CD4-positive, alpha-beta T cell treated with Interleukin-21 for 1 hour (primary cell): ENCODE results near the gene RERE.

ENCODE experiments used
- DNase-seq: peaks from one replicate; pipeline ENCODE4 v3.0.0-alpha.2; 2020

RERE gene

DNA sequence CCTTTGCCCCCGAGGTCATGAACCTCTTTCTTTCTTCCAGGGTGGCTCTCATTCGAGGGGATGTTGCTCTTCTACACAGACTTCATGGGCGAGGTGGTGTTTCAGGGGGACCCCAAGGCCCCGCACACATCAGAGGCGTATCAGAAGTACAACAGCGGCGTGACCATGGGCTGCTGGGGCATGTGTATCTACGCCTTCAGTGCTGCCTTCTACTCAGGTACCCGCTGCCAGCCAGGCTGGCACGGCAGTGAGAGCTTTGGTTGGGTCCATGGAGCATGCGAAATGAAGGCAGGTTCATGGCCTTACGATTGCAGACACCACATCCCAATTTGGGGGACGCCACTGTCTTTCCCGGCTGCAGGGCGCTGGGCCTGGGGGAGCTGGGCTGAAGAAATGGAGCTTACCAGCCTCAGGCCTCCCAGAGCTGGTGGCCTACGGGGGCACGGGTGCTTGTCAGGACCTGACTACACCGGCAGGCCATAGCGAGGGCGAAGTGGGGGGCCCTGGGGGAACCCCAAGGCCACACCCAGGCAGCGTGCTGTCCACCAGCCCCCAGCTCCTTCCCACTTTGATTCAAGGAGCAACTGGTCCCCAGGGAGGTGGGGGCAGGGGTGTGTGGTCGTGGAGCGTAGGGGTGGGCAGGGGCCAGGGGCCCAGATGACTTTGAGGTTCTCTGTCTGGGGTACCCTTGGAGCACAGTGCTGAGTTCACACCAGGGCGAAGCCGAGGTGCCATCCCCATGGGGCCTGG, 479.5 kb downstream of the RERE start:
- no peak for DNase-seq

DNA sequence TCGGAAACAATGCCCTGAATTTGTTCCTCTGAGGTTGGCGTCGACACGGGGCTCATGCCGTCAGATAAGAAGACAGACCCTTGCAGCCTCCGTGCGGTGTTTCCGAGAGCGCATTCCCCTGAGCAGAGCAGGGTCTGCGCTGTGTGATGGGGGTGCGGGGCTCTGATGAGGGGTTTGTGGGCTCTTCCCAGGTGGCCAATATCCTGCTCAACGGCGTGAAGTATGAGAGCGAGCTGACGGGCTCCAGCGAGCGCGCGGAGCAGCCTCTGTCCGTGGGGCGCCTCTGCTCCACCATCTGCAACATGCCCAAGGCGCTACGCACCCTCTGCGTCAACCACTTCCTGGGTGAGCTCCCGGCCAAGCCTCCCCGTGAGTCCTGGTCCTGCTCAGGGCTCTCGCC, 482.2 kb downstream of the RERE start:
- no peak for DNase-seq

DNA sequence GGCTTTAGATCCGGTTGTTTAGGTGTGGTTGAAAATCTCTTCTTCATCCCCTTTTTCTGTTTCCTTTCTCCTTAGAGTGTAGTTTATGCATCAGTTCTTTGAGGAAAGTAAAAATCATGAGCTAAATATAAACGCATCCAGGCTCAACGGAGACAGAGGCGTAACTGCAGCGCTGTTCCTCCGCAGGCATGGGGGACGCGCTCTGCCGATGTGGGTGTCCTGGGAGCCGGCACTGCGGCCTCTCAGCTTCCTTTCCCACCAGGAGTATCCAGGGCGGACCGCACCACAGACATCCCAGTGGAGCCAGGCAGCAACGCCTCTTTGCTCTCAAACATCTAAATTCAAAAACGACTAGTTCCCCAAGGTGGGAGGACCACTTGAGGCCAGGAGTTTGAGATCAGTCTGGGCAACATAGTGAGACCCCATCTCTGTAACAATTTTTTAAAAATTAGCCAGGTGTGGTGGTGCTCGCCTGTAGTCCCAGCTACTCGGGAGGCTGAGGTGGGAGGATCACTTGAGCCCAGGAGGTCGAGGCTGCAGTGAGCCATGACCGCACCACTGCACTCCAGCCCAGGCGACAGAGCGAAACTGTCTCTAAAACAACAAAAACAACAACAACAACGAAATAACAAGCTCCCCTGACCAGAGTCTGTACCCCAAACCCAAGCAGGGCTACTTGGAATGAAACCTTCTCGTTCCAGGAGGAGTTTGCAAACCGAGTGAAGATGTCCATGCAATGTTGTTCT, 483.2 kb downstream of the RERE start:
- DNase-seq = no peak

DNA sequence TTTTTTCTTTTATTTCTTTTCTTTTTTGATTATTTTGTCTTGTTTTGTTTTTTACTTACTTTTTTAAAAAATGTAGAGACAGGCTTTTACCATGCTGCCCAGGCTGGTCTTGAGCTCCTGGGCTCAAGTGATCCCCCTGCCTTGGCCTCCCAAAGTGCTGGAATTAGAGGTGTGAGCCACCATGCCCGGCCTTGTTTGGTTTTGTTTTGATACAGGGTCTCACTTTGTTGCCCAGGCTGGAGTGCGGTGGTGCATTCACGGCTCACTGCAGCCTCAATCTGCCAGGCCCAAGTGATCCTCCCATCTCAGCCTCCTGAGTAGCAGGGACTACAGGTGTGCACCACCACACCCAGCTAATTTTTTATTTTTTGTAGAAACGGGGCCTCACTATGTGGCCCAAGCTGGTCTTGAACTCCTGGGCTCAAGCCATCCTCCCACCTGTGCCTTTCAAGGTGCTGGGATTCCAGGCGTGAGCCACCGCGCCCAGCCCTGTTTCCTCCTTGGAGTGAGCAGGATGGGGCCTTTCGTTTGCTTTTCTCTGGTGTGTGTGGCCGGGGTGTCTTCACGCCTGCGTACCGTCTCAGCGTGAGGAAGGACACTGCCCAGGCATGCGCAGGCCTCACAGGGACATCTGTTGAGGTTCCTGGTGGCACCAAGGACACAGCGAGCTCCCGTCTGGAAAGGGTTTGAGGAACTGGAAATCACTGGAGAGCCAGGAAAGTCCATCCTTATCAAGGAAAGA, 484.0 kb downstream of the RERE start:
- no peak for DNase-seq

DNA sequence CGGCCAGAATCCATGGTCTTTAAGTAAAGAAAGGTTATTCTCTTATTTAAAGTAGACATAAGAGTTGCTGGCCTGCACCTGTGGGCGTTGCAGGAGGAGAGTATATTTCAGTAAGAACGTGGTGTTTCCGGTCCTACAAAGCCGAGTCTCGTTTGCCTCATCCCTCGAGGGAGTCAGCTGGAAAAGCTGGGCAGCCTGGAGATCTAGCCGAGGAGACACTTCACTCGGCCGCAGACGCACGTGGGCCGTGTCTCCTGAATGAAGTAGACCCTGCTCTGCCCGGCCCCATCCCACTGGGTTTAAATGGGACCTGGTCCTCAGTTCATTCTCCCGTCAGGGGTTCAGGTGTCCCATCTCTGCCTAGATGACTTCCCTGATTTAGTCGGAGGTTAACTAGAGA, 484.6 kb downstream of the RERE start:
- DNase-seq = no peak

DNA sequence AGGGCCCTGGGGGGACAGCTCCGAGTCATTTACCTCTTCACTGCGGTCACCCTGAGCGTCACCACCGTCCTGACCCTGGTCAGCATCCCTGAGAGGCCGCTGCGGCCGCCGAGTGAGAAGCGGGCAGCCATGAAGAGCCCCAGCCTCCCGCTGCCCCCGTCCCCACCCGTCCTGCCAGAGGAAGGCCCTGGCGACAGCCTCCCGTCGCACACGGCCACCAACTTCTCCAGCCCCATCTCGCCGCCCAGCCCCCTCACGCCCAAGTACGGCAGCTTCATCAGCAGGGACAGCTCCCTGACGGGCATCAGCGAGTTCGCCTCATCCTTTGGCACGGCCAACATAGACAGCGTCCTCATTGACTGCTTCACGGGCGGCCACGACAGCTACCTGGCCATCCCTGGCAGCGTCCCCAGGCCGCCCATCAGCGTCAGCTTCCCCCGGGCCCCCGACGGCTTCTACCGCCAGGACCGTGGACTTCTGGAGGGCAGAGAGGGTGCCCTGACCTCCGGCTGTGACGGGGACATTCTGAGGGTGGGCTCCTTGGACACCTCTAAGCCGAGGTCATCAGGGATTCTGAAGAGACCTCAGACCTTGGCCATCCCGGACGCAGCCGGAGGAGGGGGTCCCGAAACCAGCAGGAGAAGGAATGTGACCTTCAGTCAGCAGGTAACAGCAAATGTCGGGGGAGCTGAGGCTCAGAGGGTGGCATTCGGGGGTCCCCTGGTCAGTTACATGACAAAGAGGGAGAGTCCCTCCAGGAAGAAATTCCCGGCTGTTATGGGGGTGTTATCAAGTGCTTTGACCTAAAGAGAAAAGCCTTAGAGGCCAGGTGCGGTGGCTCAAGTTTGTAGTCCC, 486.9 kb downstream of the RERE start:
- no peak for DNase-seq

DNA sequence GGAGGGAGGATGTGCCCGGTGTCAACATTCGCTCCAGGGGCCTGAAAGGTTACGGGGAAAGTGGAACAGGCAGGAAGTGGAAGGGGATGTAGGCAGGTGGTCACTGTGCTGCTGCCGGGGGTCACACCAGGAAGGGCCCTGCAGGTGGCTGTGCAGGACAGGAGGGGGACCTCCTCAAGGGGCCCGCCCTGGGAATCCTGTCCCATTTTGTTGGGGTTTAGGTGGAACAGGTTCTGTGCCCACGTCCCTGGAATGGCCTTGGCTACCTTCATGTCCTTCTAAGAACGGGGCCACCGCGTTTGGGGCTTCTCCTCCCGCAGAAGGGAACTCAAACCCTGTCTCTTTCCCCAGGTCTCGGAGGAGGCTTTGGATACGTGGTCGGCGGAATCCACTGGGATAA, 487.6 kb downstream of the RERE start:
- no peak for DNase-seq

DNA sequence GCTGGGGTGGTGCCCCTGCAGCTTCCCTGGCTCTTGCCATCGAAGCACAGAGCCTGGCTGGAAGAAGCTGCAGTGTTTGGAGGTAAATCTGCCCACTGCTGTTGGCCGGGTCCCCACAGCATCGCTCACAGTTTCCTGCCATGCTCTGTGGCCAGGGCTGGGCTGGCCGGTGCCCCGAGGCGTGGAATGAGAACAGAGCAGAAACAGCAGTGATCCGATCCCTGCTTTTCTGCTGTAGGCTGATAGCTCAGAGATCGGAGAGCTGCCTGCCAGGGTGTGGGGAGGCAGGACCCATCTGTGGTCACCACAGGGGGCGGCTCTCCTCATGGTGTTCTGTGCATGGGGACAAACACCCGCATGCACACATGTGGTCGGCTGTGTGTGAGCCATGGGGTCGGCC, 488.0 kb downstream of the RERE start:
- DNase-seq = no peak

DNA sequence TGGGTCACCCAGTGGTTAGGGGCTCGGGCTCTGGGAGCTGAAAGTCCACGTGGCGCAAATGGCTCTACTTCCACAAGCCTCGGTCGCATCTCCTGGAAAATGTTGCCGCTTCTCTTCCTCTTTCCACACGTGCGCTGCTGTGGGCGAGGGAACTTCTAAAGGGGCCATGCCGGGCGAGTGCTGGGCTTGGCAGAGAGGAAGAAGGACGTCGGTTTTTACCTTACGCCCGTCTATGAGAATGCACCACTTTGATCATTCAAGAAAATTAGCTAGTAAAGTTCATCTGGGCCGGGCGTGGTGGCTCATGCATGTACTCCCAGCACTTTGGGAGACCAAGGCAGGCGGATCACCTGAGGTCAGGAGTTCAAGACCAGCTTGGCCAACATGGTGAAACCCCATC, 489.2 kb downstream of the RERE start:
- no peak for DNase-seq

DNA sequence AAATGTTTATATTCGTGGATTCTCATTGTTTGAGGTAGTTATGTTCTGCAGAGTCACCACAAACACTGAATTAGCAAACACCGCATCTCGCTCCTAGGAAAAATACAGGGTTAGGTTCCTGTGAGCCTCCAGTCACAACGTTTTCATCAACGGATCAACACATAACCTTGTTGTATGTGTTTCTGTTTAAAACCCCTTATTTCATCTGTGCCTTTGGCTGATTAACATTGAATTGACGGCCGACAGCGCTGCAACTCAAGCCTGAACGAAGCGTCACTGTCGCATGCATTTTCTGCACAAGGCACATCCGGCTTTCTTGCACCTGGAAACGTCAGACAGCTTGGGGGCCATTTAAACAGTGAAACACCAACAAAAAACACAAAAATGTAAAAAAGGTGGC, 491.2 kb downstream of the RERE start:
- DNase-seq = no peak

DNA sequence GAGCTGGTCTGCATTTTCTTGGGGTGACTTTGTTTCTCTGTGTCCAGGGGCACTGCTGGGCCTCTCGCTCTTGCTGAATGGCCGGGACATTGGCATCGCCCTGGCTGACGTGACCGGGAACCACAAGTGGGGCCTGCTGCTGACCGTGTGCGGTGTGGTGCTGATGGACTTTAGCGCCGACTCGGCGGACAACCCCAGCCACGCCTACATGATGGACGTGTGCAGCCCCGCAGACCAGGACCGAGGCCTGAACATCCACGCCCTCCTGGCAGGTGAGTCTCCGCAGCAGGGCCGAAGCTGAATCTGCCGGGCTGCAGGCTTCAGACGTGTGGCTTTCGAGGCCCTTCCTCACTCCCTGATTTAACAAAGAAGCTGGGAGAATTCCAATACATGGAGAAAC, 491.7 kb downstream of the RERE start:
- DNase-seq = no peak

DNA sequence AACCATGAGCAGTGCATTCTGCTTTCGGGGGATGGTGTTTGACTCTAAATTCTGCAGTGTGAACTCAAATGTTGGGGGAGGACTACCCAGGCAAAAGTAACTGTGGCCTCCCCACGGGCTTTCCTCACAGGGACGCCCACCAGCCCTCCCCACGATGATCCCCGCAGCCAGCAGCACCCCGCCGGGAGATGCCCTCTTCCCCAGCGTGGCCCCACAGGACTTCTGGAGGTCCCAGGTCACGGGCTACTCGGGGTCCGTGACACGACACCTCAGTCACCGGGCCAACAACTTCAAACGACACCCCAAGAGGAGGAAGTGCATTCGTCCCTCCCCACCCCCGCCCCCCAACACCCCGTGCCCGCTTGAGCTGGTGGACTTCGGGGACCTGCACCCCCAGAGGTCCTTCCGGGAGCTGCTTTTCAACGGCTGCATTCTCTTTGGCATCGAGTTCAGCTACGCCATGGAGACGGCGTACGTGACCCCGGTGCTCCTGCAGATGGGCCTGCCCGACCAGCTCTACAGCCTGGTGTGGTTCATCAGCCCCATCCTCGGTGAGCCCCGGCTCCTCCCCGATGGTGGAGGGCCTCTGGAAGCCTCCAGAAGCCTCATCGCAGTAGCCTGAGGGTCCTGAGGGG, 493.1 kb downstream of the RERE start:
- no peak for DNase-seq

DNA sequence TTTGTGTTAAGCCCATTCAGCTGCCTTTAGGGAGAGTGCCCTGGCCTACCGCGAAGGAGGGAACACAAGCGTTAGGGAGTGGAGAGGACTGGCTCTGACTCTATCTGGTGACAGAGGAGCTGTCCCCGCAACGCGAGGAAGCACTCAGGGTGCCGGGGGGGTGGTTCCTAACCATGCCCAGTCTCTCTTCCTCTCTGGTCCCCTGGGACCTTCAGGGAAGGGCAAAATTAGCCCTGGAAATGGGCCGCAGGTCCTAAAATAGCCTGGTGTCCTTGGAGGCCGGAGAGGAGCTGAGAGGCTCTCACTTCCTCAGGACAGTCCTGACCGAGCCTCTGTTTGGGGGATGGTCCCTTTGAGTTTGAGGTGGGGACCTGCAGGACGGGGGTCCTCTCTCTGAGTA, 493.7 kb downstream of the RERE start:
- no peak for DNase-seq

DNA sequence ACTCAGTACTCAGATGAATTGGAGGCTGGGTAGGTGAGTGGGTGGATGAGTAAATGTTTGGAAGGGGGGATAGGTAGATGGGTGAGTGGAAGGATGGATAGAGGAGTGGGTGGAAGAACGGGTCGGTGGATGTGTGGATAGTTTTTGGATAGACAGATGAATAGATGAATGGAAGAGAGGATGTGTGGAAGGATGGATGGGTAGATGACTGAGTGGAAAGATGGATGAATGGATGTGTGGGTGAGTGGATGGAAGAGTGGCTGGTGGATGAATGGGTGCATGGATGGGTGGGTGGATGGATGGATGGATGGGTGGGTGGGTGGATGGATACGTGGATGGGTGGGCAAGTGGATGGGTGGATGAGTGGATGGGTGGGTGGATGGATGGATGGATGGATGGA, 495.8 kb downstream of the RERE start:
- DNase-seq = no peak

DNA sequence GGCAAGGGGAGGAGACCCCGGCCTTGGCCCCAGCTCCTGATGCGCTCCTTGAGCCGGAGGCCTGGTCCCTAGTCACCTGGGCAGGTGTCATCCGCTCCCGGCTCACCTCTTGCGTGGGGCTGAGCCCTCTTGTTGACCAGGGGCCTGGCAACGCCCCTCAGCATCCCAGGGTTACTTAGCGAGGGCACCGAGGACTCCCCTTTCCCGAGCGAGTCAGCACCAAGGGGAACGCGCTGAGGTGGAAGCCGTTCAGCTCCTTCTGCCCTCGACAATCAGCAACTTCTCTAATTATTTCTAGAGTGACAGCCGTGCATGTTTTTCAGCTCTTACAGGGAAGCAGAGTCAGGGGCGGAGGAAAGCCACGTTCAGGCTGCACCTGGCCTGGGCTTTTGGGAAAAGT, 499.0 kb downstream of the RERE start:
- no peak for DNase-seq

DNA sequence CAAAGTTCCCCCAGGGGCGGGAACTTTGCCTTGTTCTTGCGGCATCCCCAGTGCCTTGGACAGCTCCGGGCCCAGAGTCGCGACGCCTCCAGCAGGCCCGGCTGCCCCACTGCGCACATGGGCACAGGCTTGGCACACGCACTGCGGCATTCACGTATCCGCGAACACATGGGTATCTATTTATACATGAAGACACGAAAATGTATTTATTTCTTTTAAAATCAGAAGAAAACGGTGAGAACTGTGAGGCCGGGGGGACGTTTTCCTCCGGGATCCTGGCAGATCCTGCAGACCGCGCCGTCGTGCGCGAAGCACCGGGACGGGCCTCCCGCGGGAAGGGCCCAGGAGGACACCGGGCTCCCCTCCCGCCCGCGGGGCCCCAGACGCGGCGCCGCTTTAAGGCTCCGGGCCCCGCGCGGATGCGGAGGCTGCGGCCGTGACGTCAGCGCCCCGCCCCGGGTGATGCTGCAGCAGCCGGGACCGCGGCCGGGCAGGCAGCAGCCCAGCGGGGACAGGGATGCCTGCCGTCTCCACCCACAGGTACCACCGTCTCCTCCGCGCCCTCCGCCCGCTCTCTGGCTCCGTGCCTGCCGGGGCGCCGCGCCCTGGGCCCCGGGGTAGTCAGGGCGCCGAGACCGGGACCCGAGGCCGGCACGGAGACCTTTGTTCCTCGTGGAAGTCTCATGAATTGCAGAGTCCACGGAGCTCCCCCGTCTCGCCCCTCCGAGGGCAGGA, 499.6 kb downstream of the RERE start, which contains the start of gene SLC45A1:
TSS of gene SLC45A1 (plus strand) at position 468 of the 735 bp plus-strand sequence. CDS start 6,216 bp downstream, outside the sequence.
- peak; percentile 82 for DNase-seq

DNA sequence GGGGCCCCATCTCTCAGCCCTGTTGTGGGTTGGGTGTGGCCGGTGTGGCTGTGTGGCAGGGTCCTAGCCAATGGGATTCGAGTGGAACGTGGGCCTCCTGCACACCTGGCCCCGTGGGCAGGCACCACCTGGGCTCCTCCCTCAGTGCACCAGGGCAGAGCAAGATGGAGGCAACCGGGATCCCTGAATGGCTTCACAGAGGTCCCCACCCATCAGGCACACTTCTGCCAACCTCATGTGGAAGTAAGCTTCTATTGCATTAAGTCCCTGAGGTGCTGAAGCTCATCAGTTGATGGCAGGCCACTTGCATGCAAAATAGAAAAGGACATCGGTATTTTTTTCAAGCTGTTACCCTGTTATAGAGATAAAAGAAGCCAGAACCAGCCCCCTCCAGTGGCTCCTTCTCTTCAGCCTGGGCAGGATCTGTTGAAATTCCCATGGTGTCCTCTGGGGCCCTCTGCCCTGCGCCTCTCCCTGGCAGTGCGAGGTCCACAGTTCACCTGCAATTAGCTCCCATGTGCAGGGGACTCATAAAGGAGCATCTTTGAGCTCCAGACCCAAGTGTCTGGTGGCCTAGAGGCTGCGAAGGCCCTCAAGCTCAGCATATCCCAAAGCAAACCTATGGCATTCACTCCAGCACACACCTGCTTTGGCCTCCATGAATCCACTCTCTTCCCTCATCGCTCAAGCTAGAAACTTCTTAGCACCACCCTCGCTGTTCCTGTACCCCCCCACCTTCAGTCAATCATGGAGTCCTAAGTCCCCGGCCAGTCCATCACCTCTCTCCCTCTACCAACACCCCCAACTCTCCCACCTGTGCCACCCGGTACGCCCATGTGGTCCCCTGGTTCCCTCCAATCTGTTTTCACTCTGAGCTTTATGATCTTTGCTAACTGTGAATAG, 501.6 kb downstream of the RERE start:
- DNase-seq = no peak

DNA sequence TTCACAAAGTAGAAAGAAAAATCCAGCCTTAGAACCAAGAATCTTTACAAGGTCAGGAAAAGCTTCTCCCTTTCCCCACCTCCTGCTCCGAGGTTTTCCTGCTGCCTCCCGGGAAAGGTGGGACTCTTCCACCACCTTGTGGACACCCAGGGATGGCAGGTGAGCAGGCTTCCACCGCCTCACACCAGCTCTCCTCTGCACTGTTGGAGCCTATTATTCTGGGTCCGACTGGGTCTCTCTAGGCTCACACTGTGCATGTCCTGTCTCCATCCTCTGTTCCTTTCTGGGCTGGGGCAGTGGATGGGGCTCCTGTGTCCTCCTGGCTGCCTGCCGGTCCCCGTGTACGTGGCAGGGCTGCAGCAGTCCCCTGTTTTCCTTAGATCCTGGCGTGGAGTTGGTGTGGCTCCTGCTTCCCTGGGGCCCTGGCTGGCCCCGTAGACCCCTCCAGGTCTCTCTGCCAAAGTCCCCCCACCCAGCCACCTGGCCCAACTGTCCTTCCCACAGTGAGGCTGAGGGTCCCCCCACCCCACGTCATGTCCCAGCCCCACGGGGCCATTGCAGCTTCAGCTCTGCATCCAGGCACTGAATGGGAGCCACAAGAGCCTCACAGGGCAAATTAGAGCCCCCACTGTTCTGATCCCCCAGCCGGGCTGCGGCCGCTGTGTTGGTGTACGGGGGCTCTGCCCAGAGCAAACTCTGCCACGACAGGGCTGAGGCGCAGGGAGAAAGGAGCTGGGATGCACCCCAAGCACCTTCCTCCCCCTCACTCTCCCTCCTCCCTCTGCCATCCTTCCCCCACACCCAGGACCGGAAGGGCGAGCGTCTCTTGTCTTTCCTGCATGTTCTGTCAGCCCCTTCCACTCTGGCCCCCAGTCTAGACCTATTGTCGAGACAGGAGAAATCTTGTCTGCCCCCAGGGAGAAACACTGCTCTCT, 502.8 kb downstream of the RERE start:
- peak; percentile 59 for DNase-seq

DNA sequence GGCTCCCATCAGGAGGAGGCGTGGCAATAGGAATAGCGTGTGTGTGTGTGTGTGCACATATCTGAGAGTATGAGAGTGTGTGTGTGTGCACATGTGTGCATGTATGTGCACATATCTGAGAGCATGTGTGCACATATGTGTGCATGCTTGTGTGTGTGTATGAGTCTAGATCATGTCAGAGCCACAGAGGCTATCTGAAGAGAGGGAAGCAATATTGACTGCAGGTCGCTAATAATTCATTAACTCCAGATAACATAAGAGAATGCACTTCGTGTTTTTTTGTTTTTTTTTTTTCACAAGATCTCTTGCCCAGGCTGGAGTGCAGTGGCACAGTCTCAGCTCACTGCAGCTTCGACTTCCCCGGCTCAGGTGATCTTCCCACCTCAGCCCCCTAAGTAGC, 504.2 kb downstream of the RERE start:
- no peak for DNase-seq
